Activated CD8-positive, alpha-beta T cell treated with anti-CD3 and anti-CD28 coated beads for 36 hours (primary cell): ENCODE measurements around the gene KCNMA1. TPM values are rescaled to one million over a fixed set of nuclear protein-coding genes. Genes with fewer than 3 reads are reported as not detected.

Experiments
- ATAC-seq: fragments of 200-7000 bp; cut with Tn5 transposase; one replicate; pipeline ENCODE4 v1.10.0; 2021; ENCODE audit warnings: mild to moderate bottlenecking, moderate library complexity
- CTCF ChIA-PET: fragments of 350-600 bp; sonication (Branson Sonifier 250); formaldehyde crosslinking; loops from one replicate; lab custom pipeline; 2021; ENCODE audit warnings: antibody characterized with exemption; lab: Charles Lee
- POLR2A ChIA-PET: fragments of 350-600 bp; sonication (Branson Sonifier 250); formaldehyde crosslinking; loops from one replicate; lab custom pipeline; 2021; ENCODE audit warnings: antibody characterized with exemption; lab: Charles Lee
- DNase-seq: peaks from one replicate; pipeline ENCODE4 v3.0.0-alpha.2; 2020
- H3K27ac Mint-ChIP-seq: one replicate; pipeline ENCODE4 v1.8.0; 2021; ENCODE audit warnings: mild to moderate bottlenecking, mixed read lengths
- H3K27me3 Mint-ChIP-seq: one replicate; pipeline ENCODE4 v1.8.0; 2021; ENCODE audit warnings: mixed read lengths
- H3K36me3 Mint-ChIP-seq: one replicate; pipeline ENCODE4 v1.8.0; 2021; ENCODE audit warnings: low read depth, mixed read lengths
- H3K4me1 Mint-ChIP-seq: one replicate; pipeline ENCODE4 v1.8.0; 2021; ENCODE audit warnings: low read depth, mixed read lengths
- H3K4me3 Mint-ChIP-seq: one replicate; pipeline ENCODE4 v1.8.0; 2021; ENCODE audit warnings: mild to moderate bottlenecking, moderate library complexity, mixed read lengths
- H3K9me3 Mint-ChIP-seq: one replicate; pipeline ENCODE4 v1.8.0; 2021; ENCODE audit warnings: mixed read lengths
- CTCF ChIP-seq: fragments of 200-600 bp; IDR thresholded peaks from one replicate; pipeline ENCODE4 v1.8.0; 2022; ENCODE audit warnings: antibody characterized with exemption, mild to moderate bottlenecking
- intact Hi-C: fragments of 100-400 bp; cut with micrococcal nuclease; formaldehyde crosslinking; loops from one replicate; pipeline ENCODE4 v1.10.0; 2022
- total RNA-seq, 2 experiments: library from RNA; stranded (reverse); gene quantifications; one replicate each; pipeline ENCODE4 v1.2.3, GENCODE V29; 2021

Gene KCNMA1
- total RNA-seq, 2 experiments from 2014 or later: 0.18 TPM; not detected in 1

- intact Hi-C loops: no loop called here
- no peaks in the 10 kb centered on the region for H3K9me3 Mint-ChIP-seq
- CTCF ChIA-PET: no interaction called here
Measured at GRCh38 chr10:76942628-76943416, 694.8 kb downstream of the KCNMA1 start.

DNA sequence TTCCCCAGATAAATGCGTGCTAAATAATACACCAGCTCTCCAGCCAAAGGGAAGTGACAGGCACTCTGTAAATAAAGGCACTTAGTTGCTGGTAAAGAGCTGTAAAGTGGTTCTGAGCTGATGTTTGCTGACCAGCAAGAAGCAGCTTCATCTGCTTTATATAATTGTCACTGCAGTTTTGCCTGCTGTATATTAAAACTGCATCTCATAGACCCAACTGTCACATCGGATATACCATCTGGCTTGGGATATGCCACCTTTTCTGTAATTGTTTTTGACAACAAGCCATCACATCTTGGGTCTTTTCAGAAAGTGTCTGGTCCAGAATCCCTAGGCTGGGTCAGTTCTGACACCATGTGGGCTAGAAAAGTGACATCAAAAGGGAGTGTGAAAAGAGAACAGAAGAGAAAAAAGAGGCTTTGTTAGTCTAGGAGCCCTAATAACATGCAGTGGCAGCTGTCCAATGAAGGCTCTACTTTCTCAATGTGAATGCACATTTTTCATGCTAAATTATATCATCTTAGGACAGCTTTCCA is 697.6 kb downstream of the KCNMA1 start:
- H3K36me3 Mint-ChIP-seq: no peaks in the 10 kb centered on the region
- no peaks in the 10 kb centered on the region for H3K9me3 Mint-ChIP-seq
- H3K4me1 Mint-ChIP-seq: no peaks in the 10 kb centered on the region
- peaks cover 8% of the 10 kb centered on the region for H3K27me3 Mint-ChIP-seq
- TF ChIP-seq CTCF: no peak
- ATAC-seq (no peak), DNase-seq (no peak)
- H3K27ac Mint-ChIP-seq: no peak overlapping the region
- intact Hi-C loops: no loop called here
- CTCF ChIA-PET: no interaction called here
- no peak overlapping the region for H3K4me3 Mint-ChIP-seq
- POLR2A ChIA-PET: no interaction called here

More at GRCh38 chr10:76942628-76943416, 694.8 kb downstream of the KCNMA1 start:
- Mint-ChIP-seq H3K4me1 (no peaks in the 10 kb centered on the region), H3K27me3 (peaks cover 8% of the 10 kb centered on the region), H3K4me3 (no peak overlapping the region), H3K27ac (no peak overlapping the region), H3K36me3 (no peaks in the 10 kb centered on the region)
- no peak for ATAC-seq
- DNase-seq: no peak
- no peak for TF ChIP-seq CTCF
- POLR2A ChIA-PET: no interaction called here

- H3K9me3 Mint-ChIP-seq: no peaks in the 10 kb centered on the region
- ChIA-PET CTCF (no interaction called here), POLR2A (no interaction called here)
- H3K36me3 Mint-ChIP-seq: no peaks in the 10 kb centered on the region
- H3K27me3 Mint-ChIP-seq: peaks cover 5% of the 10 kb centered on the region
- no peak overlapping the region for H3K4me3 Mint-ChIP-seq
- DNase-seq (no peak), ATAC-seq (no peak)
- no peaks in the 10 kb centered on the region for H3K4me1 Mint-ChIP-seq
- H3K27ac Mint-ChIP-seq: no peak overlapping the region
- no peak for TF ChIP-seq CTCF
- intact Hi-C loops: no loop called here
Measured at GRCh38 chr10:76937181-76937600, 700.4 kb downstream of the KCNMA1 start.

GRCh38 chr10:76935941-76936613 is 701.5 kb downstream of the KCNMA1 start:
- Mint-ChIP-seq H3K4me3 (no peak overlapping the region), H3K36me3 (no peaks in the 10 kb centered on the region), H3K27me3 (peaks cover 5% of the 10 kb centered on the region), H3K4me1 (no peaks in the 10 kb centered on the region), H3K27ac (no peak overlapping the region), H3K9me3 (no peaks in the 10 kb centered on the region)
- ATAC-seq (no peak), DNase-seq (no peak)
- ChIA-PET POLR2A (interaction anchor here (0.6 kb wide), 1 partner anchor 1068 kb away, joined by 3 read pairs; no protein-coding TSS in a partner anchor), CTCF (no interaction called here)
- TF ChIP-seq CTCF: no peak
- intact Hi-C loops: no loop called here

DNA sequence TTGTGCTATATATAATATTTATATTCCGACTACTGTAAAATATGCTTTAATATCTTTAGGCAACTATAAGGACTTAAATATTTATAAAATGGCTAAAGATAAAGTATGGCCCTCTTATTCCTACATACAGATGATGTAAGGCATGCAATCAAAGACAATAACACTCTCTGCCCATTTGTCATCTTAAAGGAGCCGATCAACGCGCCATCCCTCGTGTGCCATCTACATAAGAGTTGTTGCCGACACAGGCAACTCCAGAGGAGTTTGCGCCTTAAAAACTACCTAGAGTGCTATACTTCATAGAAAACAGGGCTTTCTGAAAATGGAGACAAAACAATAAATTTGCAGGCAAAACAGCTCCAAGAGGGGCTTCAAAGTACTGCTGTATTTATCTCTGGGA is 709.0 kb downstream of the KCNMA1 start:
- intact Hi-C loops: no loop called here

More for the DNA sequence above, 709.0 kb downstream of the KCNMA1 start:
- Mint-ChIP-seq H3K9me3 (peaks cover 2% of the 10 kb centered on the region), H3K4me3 (no peak overlapping the region), H3K27ac (no peak overlapping the region), H3K36me3 (no peaks in the 10 kb centered on the region), H3K4me1 (no peaks in the 10 kb centered on the region), H3K27me3 (peaks cover 2% of the 10 kb centered on the region)
- POLR2A ChIA-PET: no interaction called here
- no peak for TF ChIP-seq CTCF
- CTCF ChIA-PET: no interaction called here
- ATAC-seq (no peak), DNase-seq (no peak)
